ENCODE measurements around the gene AP3S1.

Gene AP3S1

DNA sequence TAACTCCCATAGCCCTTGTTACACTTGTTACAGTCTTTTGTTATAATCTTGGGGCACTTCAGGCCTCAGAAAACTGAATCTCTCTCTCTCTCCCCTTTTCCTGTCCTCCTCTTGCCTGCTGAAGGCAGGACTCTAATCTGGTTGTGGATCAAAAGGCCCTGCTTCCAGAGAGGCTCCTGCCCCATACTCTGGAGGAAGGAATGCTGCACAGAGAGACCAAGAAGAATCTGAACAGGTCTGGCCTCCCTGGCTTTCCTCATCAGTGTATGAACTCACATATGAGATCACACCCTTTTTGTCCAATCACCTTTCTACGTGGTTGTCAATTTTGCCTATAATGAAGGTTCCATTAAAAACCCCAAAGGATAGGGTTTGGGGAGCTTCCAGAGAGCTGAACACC, 94.3 kb downstream of the AP3S1 start:
- in situ Hi-C loops (cut with MboI; ENCODE audit: low sequenced_read_pairs): no loop called here

DNA sequence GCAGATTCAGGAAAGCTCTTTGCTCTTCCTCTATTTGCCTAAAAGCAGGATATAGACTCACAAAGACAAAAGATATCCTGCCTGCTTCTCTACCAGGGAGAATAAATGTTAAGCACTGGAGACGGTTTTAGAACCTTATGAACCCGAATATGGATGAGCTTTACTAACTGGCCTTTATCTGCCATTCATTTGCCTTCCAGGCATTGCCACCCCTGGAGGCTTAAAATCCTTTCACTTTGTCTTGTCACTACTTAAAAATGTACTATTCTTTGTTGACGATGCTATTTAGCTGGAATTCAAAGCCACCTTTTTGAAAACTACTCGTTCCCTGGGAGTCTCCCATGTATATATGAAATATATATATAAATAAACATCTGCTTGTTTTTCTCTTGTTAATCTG, 97.3 kb downstream of the AP3S1 start:
- in situ Hi-C loops (cut with MboI; ENCODE audit: low sequenced_read_pairs): no loop called here

DNA sequence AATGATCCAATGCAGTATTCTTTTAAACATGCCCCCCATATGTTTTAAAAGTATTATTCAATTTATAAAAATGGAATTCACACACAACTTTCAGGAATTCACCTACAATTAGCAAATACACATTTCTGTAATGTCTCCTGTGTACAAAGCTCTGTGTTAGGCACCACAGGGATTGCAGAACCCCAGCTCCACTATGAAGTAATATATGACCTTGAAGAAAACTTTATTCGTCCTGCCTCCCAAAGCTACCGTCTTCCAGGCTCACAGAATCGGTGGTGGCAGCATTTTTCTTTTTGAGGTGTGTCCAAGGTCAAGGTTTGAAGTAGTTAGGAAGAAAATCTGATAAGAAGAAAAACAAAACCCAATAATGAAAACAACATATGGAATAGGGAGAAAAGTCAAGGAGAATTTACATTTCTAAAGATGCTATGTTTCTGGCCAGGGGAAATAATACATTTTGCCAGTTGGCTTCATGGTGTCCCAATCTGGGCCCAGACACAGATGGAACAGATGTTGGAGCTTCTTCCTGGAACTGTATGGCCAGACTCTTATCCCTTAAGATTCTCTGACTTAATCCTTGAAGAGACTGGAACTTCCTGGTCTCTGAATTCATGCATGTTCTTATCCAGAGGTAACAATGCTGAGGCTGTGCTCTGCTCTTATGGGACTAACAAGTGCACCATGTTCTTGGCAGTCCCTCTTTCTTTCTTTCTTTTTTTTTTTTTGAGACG, 98.5 kb downstream of the AP3S1 start:
- in situ Hi-C loops (cut with MboI; ENCODE audit: low sequenced_read_pairs): no loop called here

DNA sequence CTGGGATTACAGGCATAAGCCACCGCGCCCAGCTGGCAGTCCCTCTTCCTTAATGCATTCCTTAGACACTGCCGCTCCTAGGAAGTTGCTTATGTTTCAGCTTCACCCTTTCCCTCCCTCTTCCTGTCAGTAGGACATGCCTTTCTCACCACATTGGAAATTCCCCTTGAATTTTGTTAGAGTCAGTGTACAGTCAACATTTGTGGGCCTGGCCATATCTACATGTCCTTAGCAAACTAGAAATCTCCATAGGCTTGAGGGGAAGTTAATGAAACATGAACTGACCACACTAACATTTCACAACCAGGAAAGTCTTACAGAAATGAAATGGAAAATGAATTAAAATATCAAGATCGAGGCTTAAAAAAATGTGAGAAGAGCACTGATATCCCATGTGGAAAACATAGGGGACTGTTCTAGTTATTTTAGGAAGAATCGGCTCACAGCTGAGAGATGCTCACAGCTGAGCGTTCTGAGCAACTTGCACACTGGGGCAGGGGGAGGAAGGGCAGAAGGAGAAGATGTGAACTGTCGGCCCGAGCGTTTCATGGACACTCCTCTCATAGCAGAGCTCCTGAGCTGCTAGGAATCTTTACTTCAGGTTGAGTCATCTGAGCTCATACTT, 99.4 kb downstream of the AP3S1 start:
- in situ Hi-C loops (cut with MboI; ENCODE audit: low sequenced_read_pairs): no loop called here

DNA sequence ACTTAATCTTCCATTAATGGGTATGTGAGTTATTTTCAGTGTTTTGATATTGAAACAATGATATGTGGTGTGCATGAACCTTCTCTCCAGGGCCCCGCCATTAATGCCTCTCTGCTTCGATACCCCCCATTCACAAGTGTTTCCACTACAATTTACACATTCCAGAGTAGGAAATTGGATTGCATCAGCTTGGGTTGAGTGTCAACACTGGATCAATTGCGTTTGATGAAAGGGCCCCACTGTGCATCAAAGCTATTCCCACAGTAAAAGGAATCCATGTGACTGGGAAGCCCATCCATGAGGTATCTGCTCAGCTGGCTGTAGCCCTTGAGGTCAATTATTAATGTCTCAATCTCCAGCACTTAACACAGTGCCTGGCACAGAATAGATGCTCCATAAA, 102.8 kb downstream of the AP3S1 start:
- in situ Hi-C loops (cut with MboI; ENCODE audit: low sequenced_read_pairs): no loop called here

DNA sequence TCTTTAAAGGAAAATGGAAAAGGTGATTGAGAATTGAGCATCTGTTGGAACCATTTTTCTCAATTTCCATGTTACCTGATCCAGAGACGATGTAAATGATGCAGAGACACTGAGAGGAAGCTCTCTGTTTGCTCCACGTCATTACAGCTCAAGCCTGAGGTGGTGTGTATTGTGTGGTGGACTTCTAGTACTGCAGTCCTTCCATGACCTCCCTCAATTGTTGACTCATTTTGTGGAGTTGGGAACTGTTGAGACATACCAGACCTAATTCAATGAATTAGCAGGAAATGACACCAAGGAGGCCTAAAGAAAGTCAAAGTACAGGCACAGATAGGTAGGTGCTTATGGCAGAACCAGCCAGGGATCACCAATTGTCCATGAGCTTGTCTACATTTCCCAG, 104.9 kb downstream of the AP3S1 start:
- in situ Hi-C loops (cut with MboI; ENCODE audit: low sequenced_read_pairs): no loop called here

GRCh38 chr5:115947260-115947659, 105.5 kb downstream of the AP3S1 start:
- in situ Hi-C loops (cut with MboI; ENCODE audit: low sequenced_read_pairs): no loop called here

GRCh38 chr5:115948091-115948534, 106.4 kb downstream of the AP3S1 start:
- in situ Hi-C loops (cut with MboI; ENCODE audit: low sequenced_read_pairs): no loop called here

DNA sequence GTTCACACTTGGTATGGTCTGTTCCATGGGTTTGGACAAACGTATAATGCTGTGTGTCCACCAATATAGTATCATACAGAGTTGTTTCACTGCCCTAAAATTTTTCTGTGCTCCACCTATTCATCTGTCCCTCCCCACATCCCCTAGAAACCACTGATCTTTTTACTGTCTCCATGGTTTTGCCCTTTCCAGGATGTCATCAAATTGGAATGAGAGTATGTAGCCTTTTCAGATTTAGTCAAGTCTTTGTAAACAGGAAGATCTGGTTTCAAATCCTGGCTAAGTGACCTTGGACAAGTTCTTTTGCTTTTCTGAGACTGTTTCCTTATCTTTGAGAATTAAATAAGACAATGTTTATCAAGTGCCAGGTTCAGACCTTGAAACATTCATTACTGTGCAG, 107.4 kb downstream of the AP3S1 start:
- in situ Hi-C loops (cut with MboI; ENCODE audit: low sequenced_read_pairs): no loop called here

DNA sequence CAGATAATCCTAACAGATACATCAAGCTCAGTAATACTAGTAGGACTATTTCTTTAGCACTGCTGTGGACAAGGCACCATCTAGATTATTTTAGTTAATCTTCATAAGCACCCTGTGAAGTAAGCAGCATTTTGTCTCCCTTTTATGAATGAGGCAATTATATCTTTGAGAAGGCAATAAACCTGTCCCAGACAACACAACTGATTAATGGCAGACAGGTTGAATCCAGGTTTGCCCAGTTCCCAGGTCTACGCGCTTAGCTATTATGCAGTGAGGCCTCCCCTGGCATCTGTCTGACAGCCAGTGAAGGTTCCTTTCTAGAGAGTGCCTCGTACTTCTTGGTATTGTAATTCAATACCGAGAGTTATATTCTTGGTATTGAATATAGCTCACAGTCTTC, 110.9 kb downstream of the AP3S1 start:
- in situ Hi-C loops (cut with MboI; ENCODE audit: low sequenced_read_pairs): no loop called here

- in situ Hi-C loops (cut with MboI; ENCODE audit: low sequenced_read_pairs): no loop called here
These were observed 112.4 kb downstream of the AP3S1 start for GRCh38 chr5:115954144-115954543.

DNA sequence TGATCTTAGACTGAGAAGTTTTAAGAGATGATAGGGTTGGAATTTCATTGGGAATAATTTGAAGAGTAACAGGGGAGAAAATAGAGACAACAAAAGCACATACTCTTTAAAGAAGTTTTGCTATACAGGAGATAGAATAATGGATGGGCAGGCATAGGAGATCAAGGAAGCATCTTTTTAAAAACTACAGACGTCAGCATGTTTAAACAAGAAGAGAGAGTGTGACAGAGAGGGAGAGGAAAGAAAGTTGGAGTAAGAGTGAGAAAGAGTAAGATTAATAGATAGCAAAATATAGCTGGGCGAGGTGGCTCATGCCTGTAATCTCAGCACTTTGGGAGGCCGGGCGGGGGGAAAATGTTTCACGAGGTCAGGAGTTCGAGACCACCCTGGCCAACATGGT, 115.2 kb downstream of the AP3S1 start:
- in situ Hi-C loops (cut with MboI; ENCODE audit: low sequenced_read_pairs): no loop called here

- in situ Hi-C loops (cut with MboI; ENCODE audit: low sequenced_read_pairs): no loop called here
These were observed 119.9 kb downstream of the AP3S1 start for GRCh38 chr5:115961381-115962238.

- in situ Hi-C loops (cut with MboI; ENCODE audit: low sequenced_read_pairs): no loop called here
These were observed 120.5 kb downstream of the AP3S1 start, which contains the start of gene LVRN for GRCh38 chr5:115962239-115962564. TSS of gene LVRN (plus strand) at chr5:115962475. CDS start at chr5:115962618, 143 bp downstream.

DNA sequence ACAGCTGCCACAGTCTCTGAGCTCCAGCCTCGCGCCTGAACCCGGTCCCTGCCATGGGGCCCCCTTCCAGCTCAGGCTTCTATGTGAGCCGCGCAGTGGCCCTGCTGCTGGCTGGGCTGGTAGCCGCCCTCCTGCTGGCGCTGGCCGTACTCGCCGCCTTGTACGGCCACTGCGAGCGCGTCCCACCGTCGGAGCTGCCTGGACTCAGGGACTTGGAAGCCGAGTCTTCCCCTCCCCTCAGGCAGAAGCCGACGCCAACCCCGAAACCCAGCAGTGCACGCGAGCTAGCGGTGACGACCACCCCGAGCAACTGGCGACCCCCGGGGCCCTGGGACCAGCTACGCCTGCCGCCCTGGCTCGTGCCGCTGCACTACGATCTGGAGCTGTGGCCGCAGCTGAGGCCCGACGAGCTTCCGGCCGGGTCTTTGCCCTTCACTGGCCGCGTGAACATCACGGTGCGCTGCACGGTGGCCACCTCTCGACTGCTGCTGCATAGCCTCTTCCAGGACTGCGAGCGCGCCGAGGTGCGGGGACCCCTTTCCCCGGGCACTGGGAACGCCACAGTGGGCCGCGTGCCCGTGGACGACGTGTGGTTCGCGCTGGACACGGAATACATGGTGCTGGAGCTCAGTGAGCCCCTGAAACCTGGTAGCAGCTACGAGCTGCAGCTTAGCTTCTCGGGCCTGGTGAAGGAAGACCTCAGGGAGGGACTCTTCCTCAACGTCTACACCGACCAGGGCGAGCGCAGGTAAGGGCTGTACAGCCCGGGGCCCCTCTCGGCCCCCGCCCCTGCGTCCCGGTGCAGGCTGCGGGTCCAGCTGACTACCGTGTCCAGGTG, 121.0 kb downstream of the AP3S1 start:
- in situ Hi-C loops (cut with MboI; ENCODE audit: low sequenced_read_pairs): no loop called here

- in situ Hi-C loops (cut with MboI; ENCODE audit: low sequenced_read_pairs): no loop called here
These were observed 121.8 kb downstream of the AP3S1 start for GRCh38 chr5:115963566-115963965.

Measured in hTERT RPE-1 (cell line).